GM12875 (cell line): ENCODE data around the gene TPI1.

Source experiments
- H3K4me3 ChIP-seq: one replicate; pipeline ENCODE4 v1.5.1; 2011; ENCODE audit warnings: low read depth, low read length, control low read depth
- TF ChIP-seq, protein P1 (sequence below): IDR thresholded peaks from 2 replicates; pipeline ENCODE4 v1.5.1; 2011; ENCODE audit warnings: low read depth, mild to moderate bottlenecking, control low read depth, inconsistent platforms, low read length, moderate library complexity, borderline replicate concordance; ENCODE audit not compliant: insufficient read depth

TPI1 gene

GRCh38 chr12:6826125-6826733 is 41.1 kb upstream of the TPI1 start:
- TF ChIP-seq, protein P1, sequence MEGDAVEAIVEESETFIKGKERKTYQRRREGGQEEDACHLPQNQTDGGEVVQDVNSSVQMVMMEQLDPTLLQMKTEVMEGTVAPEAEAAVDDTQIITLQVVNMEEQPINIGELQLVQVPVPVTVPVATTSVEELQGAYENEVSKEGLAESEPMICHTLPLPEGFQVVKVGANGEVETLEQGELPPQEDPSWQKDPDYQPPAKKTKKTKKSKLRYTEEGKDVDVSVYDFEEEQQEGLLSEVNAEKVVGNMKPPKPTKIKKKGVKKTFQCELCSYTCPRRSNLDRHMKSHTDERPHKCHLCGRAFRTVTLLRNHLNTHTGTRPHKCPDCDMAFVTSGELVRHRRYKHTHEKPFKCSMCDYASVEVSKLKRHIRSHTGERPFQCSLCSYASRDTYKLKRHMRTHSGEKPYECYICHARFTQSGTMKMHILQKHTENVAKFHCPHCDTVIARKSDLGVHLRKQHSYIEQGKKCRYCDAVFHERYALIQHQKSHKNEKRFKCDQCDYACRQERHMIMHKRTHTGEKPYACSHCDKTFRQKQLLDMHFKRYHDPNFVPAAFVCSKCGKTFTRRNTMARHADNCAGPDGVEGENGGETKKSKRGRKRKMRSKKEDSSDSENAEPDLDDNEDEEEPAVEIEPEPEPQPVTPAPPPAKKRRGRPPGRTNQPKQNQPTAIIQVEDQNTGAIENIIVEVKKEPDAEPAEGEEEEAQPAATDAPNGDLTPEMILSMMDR = no peak
- H3K4me3 ChIP-seq = no peak overlapping the region

DNA sequence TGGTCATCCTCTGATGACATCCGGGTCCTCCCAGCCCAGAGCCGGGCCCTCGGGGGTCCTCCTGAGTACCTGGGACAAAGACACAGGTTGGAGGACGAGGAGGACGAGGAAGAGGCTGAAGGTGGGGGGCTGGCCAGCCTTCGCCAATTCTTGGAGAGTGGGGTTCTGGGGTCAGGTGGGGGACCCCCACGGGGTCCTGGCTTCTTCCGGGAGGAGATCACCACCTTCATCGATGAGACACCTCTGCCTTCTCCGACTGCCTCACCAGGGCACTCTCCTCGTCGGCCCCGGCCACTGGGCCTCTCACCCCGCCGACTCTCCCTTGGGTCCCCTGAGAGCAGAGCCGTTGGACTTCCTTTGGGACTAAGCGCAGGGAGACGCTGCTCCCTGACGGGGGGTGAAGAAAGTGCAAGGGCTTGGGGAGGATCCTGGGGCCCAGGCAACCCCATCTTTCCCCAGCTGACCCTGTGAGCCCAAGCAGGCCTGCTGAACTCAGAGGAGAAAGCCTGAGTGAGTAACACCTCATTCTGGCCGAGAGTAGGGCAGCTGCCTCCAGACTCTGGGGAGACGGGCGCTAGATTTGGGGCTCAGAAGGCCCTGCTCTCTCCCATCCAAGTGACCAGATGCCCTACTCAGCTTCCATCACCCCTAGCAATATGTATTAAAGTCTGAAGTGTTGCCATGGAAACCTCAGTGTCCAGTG is 40.4 kb upstream of the TPI1 start:
- H3K4me3 ChIP-seq = no peak overlapping the region

GRCh38 chr12:6827437-6827911 is 39.9 kb upstream of the TPI1 start:
- H3K4me3 ChIP-seq = no peak overlapping the region

More for the DNA sequence above, 40.4 kb upstream of the TPI1 start:
- TF ChIP-seq, protein P1 = no peak

DNA sequence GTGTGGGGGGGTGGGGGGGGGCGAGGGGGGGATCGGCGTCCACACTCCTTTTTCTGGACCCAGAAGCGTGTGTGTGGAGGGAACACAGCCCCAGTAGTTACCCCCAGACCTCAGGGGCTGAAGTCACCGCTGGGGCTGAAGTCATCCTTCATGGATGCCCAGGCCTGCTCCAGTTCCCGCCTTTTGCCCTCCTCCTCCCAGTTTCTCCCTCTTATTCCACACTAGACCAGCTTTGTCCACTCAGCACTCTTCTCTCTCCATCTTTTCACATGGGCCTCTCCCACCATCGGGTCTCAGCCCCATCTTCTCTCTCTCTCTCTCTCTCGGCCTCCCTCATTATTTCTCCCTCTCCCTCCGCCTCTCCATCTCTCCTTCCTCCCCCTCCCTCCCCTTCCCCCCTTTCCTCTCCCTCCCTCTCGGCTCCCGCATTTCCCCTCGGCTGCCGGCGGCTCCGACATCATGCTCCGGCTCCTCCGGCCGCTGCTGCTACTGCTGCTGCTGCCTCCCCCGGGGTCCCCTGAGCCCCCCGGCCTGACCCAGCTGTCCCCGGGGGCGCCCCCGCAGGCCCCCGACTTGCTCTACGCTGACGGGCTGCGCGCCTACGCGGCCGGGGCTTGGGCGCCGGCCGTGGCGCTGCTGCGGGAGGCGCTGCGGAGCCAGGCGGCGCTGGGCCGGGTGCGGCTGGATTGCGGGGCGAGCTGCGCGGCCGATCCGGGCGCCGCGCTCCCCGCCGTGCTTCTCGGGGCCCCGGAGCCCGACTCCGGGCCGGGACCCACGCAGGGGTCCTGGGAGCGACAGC is 39.1 kb upstream of the TPI1 start, which contains the start of gene P3H3:
Gene P3H3 (plus strand): TSS at position 426 of the 799 bp plus-strand sequence. CDS start 34 bp downstream, at position 460.
- TF ChIP-seq, protein P1 = no peak
- peak within 1 kb of the TSS; percentile 45 for H3K4me3 ChIP-seq

More at GRCh38 chr12:6827437-6827911, 39.9 kb upstream of the TPI1 start:
- TF ChIP-seq, protein P1 = no peak

DNA sequence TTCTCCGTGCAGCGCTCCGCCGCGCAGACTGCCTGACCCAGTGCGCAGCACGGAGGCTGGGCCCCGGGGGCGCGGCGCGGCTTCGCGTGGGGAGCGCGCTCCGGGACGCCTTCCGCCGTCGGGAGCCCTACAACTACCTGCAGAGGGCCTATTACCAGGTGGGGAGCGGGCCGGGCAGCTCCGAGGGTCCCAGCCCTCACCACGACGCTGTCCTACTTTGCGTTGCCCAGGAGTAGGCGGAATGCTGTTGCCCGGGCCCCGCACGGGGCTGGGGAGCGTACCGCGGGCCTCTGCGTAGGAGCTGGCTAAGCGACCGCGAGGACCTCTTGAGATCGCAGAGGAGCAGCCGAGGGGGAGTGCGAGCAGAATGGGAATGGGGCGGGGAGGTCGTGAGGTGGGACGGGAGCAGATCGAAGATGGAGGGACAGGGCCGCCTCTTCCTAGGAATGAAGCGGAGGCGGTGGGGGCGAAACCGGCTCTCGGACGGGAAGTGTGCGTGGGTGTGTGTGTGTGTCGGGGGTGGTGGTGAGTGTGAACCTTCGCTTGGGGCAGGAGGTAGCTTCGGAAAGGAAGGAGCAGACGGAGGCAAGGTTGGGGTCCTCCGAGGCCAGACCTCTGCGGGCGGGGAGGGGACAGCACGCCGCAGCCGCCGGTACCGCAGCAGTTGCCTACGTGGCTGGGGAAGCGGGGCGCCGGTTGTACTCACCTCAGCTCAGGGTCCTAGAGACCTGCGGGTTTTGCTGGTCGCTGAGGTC is 38.4 kb upstream of the TPI1 start:
- TF ChIP-seq, protein P1 = no peak
- H3K4me3 ChIP-seq = peak overlapping the region; percentile 45

DNA sequence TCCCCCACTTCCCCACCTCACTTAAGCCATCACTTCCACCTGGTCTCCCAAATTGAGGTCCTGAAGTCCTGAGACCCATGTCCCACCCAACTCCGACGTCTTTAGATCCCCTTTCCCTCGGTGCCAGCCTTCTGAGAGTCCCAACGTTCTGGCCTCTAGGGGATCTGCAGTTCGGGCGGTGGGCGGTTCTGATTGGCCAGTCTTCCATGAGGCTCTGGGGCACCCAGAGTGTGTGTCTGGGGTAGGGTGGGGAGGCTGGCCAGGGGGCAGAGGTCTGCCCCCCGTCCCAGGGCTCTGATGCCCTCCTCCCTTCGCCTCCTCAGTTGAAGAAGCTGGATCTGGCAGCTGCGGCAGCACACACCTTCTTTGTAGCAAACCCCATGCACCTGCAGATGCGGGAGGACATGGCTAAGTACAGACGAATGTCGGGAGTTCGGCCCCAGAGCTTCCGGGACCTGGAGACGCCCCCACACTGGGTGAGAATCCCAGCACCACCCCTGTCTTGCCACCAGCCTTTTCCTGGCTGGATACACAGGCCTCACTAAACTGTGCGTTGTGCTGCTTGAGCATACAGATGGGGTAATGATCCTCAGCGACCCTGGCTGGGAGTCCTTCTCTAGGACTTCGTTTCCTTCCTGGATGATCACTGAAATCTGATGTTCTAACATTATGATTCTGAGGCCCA is 37.7 kb upstream of the TPI1 start:
- TF ChIP-seq, protein P1 = no peak
- no peak overlapping the region for H3K4me3 ChIP-seq
